ENCODE measurements around the gene PLGLB1.
"Not testable (repeated sequence)": the region's sequence is repeated elsewhere in the genome, so short reads cannot be mapped to it uniquely, and the experiment has no call there.

DNA sequence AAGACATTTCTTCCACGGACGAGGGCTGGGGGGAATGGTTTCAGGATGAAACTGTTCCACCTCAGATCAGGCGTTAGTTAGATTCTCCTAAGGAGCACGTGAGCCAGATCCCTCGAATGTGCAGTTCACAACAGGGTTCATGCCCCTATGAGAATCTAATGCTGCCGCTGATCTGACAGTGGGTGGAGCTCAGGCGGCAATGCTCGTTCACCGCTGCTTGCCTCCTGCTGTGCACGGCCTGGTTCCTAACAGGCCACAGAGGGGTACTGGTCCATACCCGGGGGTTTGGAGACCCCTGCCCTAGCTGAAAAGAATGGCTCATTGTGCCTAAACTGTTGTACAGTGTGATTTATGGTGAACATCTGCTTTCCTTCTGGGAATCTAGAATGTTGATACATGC is 34.8 kb upstream of the PLGLB1 start:
- not testable (repeated sequence) for TF ChIP-seq CTCF (IDR thresholded peaks at IDR 0.05; ENCODE audit: insufficient read depth, low read depth, low read length); EZH2 (IDR thresholded peaks at IDR 0.05; ENCODE audit: insufficient read depth, low read length)

Measured in astrocyte (in vitro differentiated cells and primary cell).